Iris pigment epithelial cell (primary cell): ENCODE results near the gene ANKRD13C.

Source experiments
- DNase-seq: peaks from one replicate; pipeline ENCODE4 v3.0.0-alpha.2; 2011; ENCODE audit warnings: low read depth

ANKRD13C gene

GRCh38 chr1:70295749-70296148 is 58.8 kb downstream of the ANKRD13C start:
- no peak for DNase-seq

- DNase-seq: no peak
Measured at GRCh38 chr1:70293186-70293843, 61.2 kb downstream of the ANKRD13C start.

- DNase-seq: peak; percentile 51
Measured at GRCh38 chr1:70290218-70290617, 64.3 kb downstream of the ANKRD13C start.

GRCh38 chr1:70288166-70288565 is 66.4 kb downstream of the ANKRD13C start:
- DNase-seq: no peak

GRCh38 chr1:70286453-70286852 is 68.1 kb downstream of the ANKRD13C start:
- no peak for DNase-seq

- no peak for DNase-seq
Measured at GRCh38 chr1:70284366-70284765, 70.2 kb downstream of the ANKRD13C start.

- no peak for DNase-seq
Measured at GRCh38 chr1:70278710-70279109, 75.8 kb downstream of the ANKRD13C start.

GRCh38 chr1:70277875-70278274 is 76.6 kb downstream of the ANKRD13C start:
- no peak for DNase-seq

- DNase-seq: no peak
Measured at GRCh38 chr1:70265946-70266345, 88.6 kb downstream of the ANKRD13C start.

GRCh38 chr1:70264839-70265238 is 89.7 kb downstream of the ANKRD13C start:
- DNase-seq: no peak

GRCh38 chr1:70256664-70257063 is 97.9 kb downstream of the ANKRD13C start:
- no peak for DNase-seq

GRCh38 chr1:70248729-70249128 is 105.8 kb downstream of the ANKRD13C start:
- no peak for DNase-seq

GRCh38 chr1:70247768-70248167 is 106.8 kb downstream of the ANKRD13C start:
- DNase-seq: no peak

GRCh38 chr1:70247122-70247521 is 107.4 kb downstream of the ANKRD13C start:
- DNase-seq: no peak

GRCh38 chr1:70239940-70240339 is 114.6 kb downstream of the ANKRD13C start:
- no peak for DNase-seq

- DNase-seq: no peak
Measured at GRCh38 chr1:70234733-70235132, 119.8 kb downstream of the ANKRD13C start.

GRCh38 chr1:70231475-70231874 is 123.0 kb downstream of the ANKRD13C start:
- no peak for DNase-seq

- DNase-seq: no peak
Measured at GRCh38 chr1:70228670-70229069, 125.9 kb downstream of the ANKRD13C start.

- DNase-seq: no peak
Measured at GRCh38 chr1:70227439-70227838, 127.1 kb downstream of the ANKRD13C start.

- DNase-seq: no peak
Measured at GRCh38 chr1:70224954-70225353, 129.6 kb downstream of the ANKRD13C start.

- DNase-seq: no peak
Measured at GRCh38 chr1:70222716-70223235, 131.7 kb downstream of the ANKRD13C start.

- peak; percentile 93 for DNase-seq
Measured at GRCh38 chr1:70221238-70222121, 133.0 kb downstream of the ANKRD13C start, which contains the start of gene SRSF11. Gene SRSF11, plus strand, starts transcription at chr1:70221380. Its CDS starts 257 bp downstream, at chr1:70221637.
